ENCODE data around the gene CHN2.

CHN2 gene

GRCh38 chr7:29242265-29242664 lies 47.7 kb downstream of the CHN2 start:
- Histone ChIP-seq H3K36me3 (ENCODE audit: control insufficient read depth, insufficient read depth, low read length) (no peaks in the 10 kb centered on the region), H3K9me3 (ENCODE audit: control insufficient read depth, low read length) (no peaks in the 10 kb centered on the region), H3K4me1 (ENCODE audit: control insufficient read depth, insufficient read depth, low read length, poor library complexity, severe bottlenecking) (peaks cover 6% of the 10 kb centered on the region), H3K27ac (ENCODE audit: low read depth, low read length, severe bottlenecking) (no peak overlapping the region), H3K4me3 (ENCODE audit: extremely low read depth, insufficient read depth, low read length, poor library complexity, severe bottlenecking) (no peak overlapping the region)
- 79 to 80% methylated on average over 1 to 3 of the region's 3 CpGs for WGBS, 2 experiments (ENCODE audit: insufficient coverage in 2 of 2)

- 89 to 93% methylated on average over 6 to 10 of the region's 11 CpGs for WGBS, 2 experiments (ENCODE audit: insufficient coverage in 2 of 2)
- no peaks in the 10 kb centered on the region for H3K36me3 ChIP-seq (ENCODE audit: control insufficient read depth, insufficient read depth, low read length)
- H3K27ac ChIP-seq (ENCODE audit: low read depth, low read length, severe bottlenecking) = no peak overlapping the region
- no peaks in the 10 kb centered on the region for H3K4me1 ChIP-seq (ENCODE audit: control insufficient read depth, insufficient read depth, low read length, poor library complexity, severe bottlenecking)
- H3K4me3 ChIP-seq (ENCODE audit: extremely low read depth, insufficient read depth, low read length, poor library complexity, severe bottlenecking) = no peak overlapping the region
- H3K9me3 ChIP-seq (ENCODE audit: control insufficient read depth, low read length) = no peaks in the 10 kb centered on the region
Measured at GRCh38 chr7:29243910-29244655, 49.5 kb downstream of the CHN2 start.

GRCh38 chr7:29247224-29247962 lies 52.8 kb downstream of the CHN2 start:
- no peaks in the 10 kb centered on the region for H3K4me1 ChIP-seq (ENCODE audit: control insufficient read depth, insufficient read depth, low read length, poor library complexity, severe bottlenecking)
- H3K36me3 ChIP-seq (ENCODE audit: control insufficient read depth, insufficient read depth, low read length) = no peaks in the 10 kb centered on the region
- WGBS, 2 experiments (ENCODE audit: insufficient coverage in 2 of 2) = 87 to 92% methylated on average over 6 of the region's 6 CpGs
- H3K27ac ChIP-seq (ENCODE audit: low read depth, low read length, severe bottlenecking) = no peak overlapping the region
- H3K9me3 ChIP-seq (ENCODE audit: control insufficient read depth, low read length) = no peaks in the 10 kb centered on the region
- no peak overlapping the region for H3K4me3 ChIP-seq (ENCODE audit: extremely low read depth, insufficient read depth, low read length, poor library complexity, severe bottlenecking)

- Histone ChIP-seq H3K9me3 (ENCODE audit: control insufficient read depth, low read length) (no peaks in the 10 kb centered on the region), H3K36me3 (ENCODE audit: control insufficient read depth, insufficient read depth, low read length) (no peaks in the 10 kb centered on the region), H3K4me1 (ENCODE audit: control insufficient read depth, insufficient read depth, low read length, poor library complexity, severe bottlenecking) (no peaks in the 10 kb centered on the region), H3K4me3 (ENCODE audit: extremely low read depth, insufficient read depth, low read length, poor library complexity, severe bottlenecking) (no peak overlapping the region), H3K27ac (ENCODE audit: low read depth, low read length, severe bottlenecking) (no peak overlapping the region)
- WGBS, 2 experiments (ENCODE audit: insufficient coverage in 2 of 2) = 81 to 96% methylated on average over 3 of the region's 3 CpGs
Measured at GRCh38 chr7:29247963-29248236, 53.3 kb downstream of the CHN2 start.

GRCh38 chr7:29248713-29249382 lies 54.3 kb downstream of the CHN2 start:
- Histone ChIP-seq H3K9me3 (ENCODE audit: control insufficient read depth, low read length) (no peaks in the 10 kb centered on the region), H3K4me1 (ENCODE audit: control insufficient read depth, insufficient read depth, low read length, poor library complexity, severe bottlenecking) (no peaks in the 10 kb centered on the region), H3K36me3 (ENCODE audit: control insufficient read depth, insufficient read depth, low read length) (no peaks in the 10 kb centered on the region), H3K4me3 (ENCODE audit: extremely low read depth, insufficient read depth, low read length, poor library complexity, severe bottlenecking) (no peak overlapping the region), H3K27ac (ENCODE audit: low read depth, low read length, severe bottlenecking) (no peak overlapping the region)
- 93 to 98% methylated on average over 5 to 6 of the region's 8 CpGs for WGBS, 2 experiments (ENCODE audit: insufficient coverage in 2 of 2)

GRCh38 chr7:29249383-29249750 lies 54.8 kb downstream of the CHN2 start:
- no peak overlapping the region for H3K4me3 ChIP-seq (ENCODE audit: extremely low read depth, insufficient read depth, low read length, poor library complexity, severe bottlenecking)
- H3K36me3 ChIP-seq (ENCODE audit: control insufficient read depth, insufficient read depth, low read length) = no peaks in the 10 kb centered on the region
- no peaks in the 10 kb centered on the region for H3K4me1 ChIP-seq (ENCODE audit: control insufficient read depth, insufficient read depth, low read length, poor library complexity, severe bottlenecking)
- H3K9me3 ChIP-seq (ENCODE audit: control insufficient read depth, low read length) = no peaks in the 10 kb centered on the region
- WGBS, 2 experiments (ENCODE audit: insufficient coverage in 2 of 2) = 100% methylated on average over 2 to 4 of the region's 7 CpGs
- no peak overlapping the region for H3K27ac ChIP-seq (ENCODE audit: low read depth, low read length, severe bottlenecking)

GRCh38 chr7:29249860-29250259 lies 55.3 kb downstream of the CHN2 start:
- whole genome bisulfite sequencing, 2 experiments (ENCODE audit: insufficient coverage in 2 of 2) = no CpG with 5 or more reads among the region's 1 CpG
- Histone ChIP-seq H3K9me3 (ENCODE audit: control insufficient read depth, low read length) (no peaks in the 10 kb centered on the region), H3K36me3 (ENCODE audit: control insufficient read depth, insufficient read depth, low read length) (no peaks in the 10 kb centered on the region), H3K4me3 (ENCODE audit: extremely low read depth, insufficient read depth, low read length, poor library complexity, severe bottlenecking) (no peak overlapping the region), H3K27ac (ENCODE audit: low read depth, low read length, severe bottlenecking) (no peak overlapping the region), H3K4me1 (ENCODE audit: control insufficient read depth, insufficient read depth, low read length, poor library complexity, severe bottlenecking) (no peaks in the 10 kb centered on the region)

- Histone ChIP-seq H3K36me3 (ENCODE audit: control insufficient read depth, insufficient read depth, low read length) (no peaks in the 10 kb centered on the region), H3K27ac (ENCODE audit: low read depth, low read length, severe bottlenecking) (no peak overlapping the region), H3K9me3 (ENCODE audit: control insufficient read depth, low read length) (no peaks in the 10 kb centered on the region), H3K4me3 (ENCODE audit: extremely low read depth, insufficient read depth, low read length, poor library complexity, severe bottlenecking) (no peak overlapping the region), H3K4me1 (ENCODE audit: control insufficient read depth, insufficient read depth, low read length, poor library complexity, severe bottlenecking) (no peaks in the 10 kb centered on the region)
- WGBS, 2 experiments (ENCODE audit: insufficient coverage in 2 of 2) = 100% methylated on average over 1 of the region's 1 CpG; no CpG with 5 or more reads in 1 of the 2 experiments
Measured at GRCh38 chr7:29253225-29253624, 58.6 kb downstream of the CHN2 start.

- Histone ChIP-seq H3K4me3 (ENCODE audit: extremely low read depth, insufficient read depth, low read length, poor library complexity, severe bottlenecking) (no peak overlapping the region), H3K4me1 (ENCODE audit: control insufficient read depth, insufficient read depth, low read length, poor library complexity, severe bottlenecking) (no peaks in the 10 kb centered on the region), H3K36me3 (ENCODE audit: control insufficient read depth, insufficient read depth, low read length) (no peaks in the 10 kb centered on the region), H3K9me3 (ENCODE audit: control insufficient read depth, low read length) (no peaks in the 10 kb centered on the region), H3K27ac (ENCODE audit: low read depth, low read length, severe bottlenecking) (no peak overlapping the region)
- WGBS, 2 experiments (ENCODE audit: insufficient coverage in 2 of 2) = 79 to 85% methylated on average over 6 of the region's 6 CpGs
Measured at GRCh38 chr7:29254591-29254990, 60.0 kb downstream of the CHN2 start.

- H3K27ac ChIP-seq (ENCODE audit: low read depth, low read length, severe bottlenecking) = no peak overlapping the region
- H3K36me3 ChIP-seq (ENCODE audit: control insufficient read depth, insufficient read depth, low read length) = no peaks in the 10 kb centered on the region
- no peaks in the 10 kb centered on the region for H3K9me3 ChIP-seq (ENCODE audit: control insufficient read depth, low read length)
- 50 to 85% methylated on average over 1 to 2 of the region's 6 CpGs for WGBS, 2 experiments (ENCODE audit: insufficient coverage in 2 of 2)
- H3K4me3 ChIP-seq (ENCODE audit: extremely low read depth, insufficient read depth, low read length, poor library complexity, severe bottlenecking) = no peak overlapping the region
- no peaks in the 10 kb centered on the region for H3K4me1 ChIP-seq (ENCODE audit: control insufficient read depth, insufficient read depth, low read length, poor library complexity, severe bottlenecking)
Measured at GRCh38 chr7:29255199-29255878, 60.8 kb downstream of the CHN2 start.
